Measurements from ENCODE around the gene PIGS. TPM values are rescaled to one million over a fixed set of nuclear protein-coding genes. Genes with fewer than 3 reads are reported as not detected.

PIGS gene
- total and polyA plus RNA-seq, 9 of the 15 experiments (the other 6 are each of a cell fraction or from before 2014, with no cell fraction given): 47.5 to 138 (median 57.6) TPM

DNA sequence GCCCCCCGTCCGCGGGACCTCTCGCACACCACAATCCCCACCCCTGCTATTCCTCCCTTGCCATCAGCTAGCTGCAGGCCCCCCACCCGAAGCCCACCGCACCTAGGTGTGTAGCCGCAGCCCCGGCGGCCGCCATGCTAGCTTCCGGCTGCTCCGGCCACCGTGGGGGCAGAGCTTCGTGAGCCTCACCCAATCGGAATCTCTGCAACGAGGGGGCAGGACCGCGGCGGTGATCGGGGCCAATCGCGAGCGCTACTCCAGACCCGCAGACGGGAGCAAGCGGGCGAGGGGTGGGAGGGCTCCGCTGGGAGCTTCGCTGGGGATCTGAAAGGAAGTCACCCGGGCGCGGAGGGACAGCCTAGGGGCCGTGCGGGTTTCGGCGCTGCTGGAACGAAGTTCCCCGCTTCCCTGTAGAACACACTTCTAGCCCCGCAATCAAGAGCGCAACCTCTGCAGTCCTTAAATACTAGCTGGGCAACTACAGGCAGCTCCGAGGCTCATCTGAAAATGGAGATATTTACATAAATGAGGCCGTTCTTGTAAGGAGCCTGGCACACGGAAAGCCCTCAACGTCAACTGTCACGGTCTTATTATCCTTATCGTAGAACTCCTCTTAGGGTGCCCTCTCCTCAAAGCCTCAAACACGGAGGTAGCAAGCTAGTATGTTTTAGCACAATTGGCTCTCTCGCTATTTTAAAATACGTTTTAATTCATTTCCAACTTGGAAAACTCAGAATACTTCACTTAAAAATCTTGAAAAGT lies at the start of gene PIGS (continued):
- TF ChIP-seq FOS (IDR thresholded peaks at IDR 0.05; ENCODE audit: extremely low read depth, insufficient read length) (peak; percentile 59), ZNF408 (CRISPR knock-in tag; IDR thresholded peaks at IDR 0.05; ENCODE audit: low read depth) (no peak), CREM (IDR thresholded peaks at IDR 0.05; ENCODE audit: low read depth) (peak; percentile 65), SPI1 (IDR thresholded peaks at IDR 0.05; ENCODE audit: borderline replicate concordance, low read depth, low read length) (peak; percentile 39; the same call in 1 of the 2 replicates), TBL1XR1 (IDR thresholded peaks at IDR 0.05; ENCODE audit: low read length in 2 of 2) (peak; percentile 17 to 33; a peak in 2 of 4 replicates), SP2 (IDR thresholded peaks at IDR 0.05; ENCODE audit: extremely low read depth, low read depth, low read length, poor library complexity, severe bottlenecking) (peak; percentile 57), SIN3A (IDR thresholded peaks at IDR 0.05; ENCODE audit: borderline replicate concordance in 2 of 2, control insufficient read depth in 1 of 2, low read depth in 2 of 2, low read length in 2 of 2) (peak in 1 of 2 experiments; percentile 77; a peak in 1 of 4 replicates), STAT5B (CRISPR knock-in tag; IDR thresholded peaks at IDR 0.05) (no peak), CTBP1 (IDR thresholded peaks at IDR 0.05; ENCODE audit: borderline replicate concordance) (peak; percentile 43; the same call in 1 of the 2 replicates), TAF7 (tag; IDR thresholded peaks at IDR 0.05) (peak; percentile 52), HDAC1 (IDR thresholded peaks at IDR 0.05) (0 out of 4 replicates have a peak, but pooled peaks of 1 of the 2 experiments have one; percentile 12), SMARCE1 (IDR thresholded peaks at IDR 0.05) (peak; percentile 38; the same call in 1 of the 2 replicates), RBFOX2 (IDR thresholded peaks at IDR 0.05; ENCODE audit: low read depth, low read length) (peak; percentile 92), NFRKB (IDR thresholded peaks at IDR 0.05; ENCODE audit: low read depth) (peak; percentile 63; the same call in 1 of the 2 replicates), PTBP1 (IDR thresholded peaks at IDR 0.05; ENCODE audit: low read depth, low read length) (no peak), RCOR1 (IDR thresholded peaks at IDR 0.05; ENCODE audit: borderline replicate concordance in 1 of 2, low read depth in 2 of 2, low read length in 2 of 2) (peak in 1 of 2 experiments; percentile 46; a peak in 1 of 4 replicates), L3MBTL2 (IDR thresholded peaks at IDR 0.05) (peak; percentile 40; the same call in 1 of the 2 replicates)
- TF ChIP-seq, protein P1, sequence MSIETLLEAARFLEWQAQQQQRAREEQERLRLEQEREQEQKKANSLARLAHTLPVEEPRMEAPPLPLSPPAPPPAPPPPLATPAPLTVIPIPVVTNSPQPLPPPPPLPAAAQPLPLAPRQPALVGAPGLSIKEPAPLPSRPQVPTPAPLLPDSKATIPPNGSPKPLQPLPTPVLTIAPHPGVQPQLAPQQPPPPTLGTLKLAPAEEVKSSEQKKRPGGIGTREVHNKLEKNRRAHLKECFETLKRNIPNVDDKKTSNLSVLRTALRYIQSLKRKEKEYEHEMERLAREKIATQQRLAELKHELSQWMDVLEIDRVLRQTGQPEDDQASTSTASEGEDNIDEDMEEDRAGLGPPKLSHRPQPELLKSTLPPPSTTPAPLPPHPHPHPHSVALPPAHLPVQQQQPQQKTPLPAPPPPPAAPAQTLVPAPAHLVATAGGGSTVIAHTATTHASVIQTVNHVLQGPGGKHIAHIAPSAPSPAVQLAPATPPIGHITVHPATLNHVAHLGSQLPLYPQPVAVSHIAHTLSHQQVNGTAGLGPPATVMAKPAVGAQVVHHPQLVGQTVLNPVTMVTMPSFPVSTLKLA (conservative IDR thresholded peaks at IDR 0.05): 0 out of 4 replicates have a peak, but pooled peaks of 1 of the 2 experiments have one; percentile 25
- TF ChIP-seq, protein P2, sequence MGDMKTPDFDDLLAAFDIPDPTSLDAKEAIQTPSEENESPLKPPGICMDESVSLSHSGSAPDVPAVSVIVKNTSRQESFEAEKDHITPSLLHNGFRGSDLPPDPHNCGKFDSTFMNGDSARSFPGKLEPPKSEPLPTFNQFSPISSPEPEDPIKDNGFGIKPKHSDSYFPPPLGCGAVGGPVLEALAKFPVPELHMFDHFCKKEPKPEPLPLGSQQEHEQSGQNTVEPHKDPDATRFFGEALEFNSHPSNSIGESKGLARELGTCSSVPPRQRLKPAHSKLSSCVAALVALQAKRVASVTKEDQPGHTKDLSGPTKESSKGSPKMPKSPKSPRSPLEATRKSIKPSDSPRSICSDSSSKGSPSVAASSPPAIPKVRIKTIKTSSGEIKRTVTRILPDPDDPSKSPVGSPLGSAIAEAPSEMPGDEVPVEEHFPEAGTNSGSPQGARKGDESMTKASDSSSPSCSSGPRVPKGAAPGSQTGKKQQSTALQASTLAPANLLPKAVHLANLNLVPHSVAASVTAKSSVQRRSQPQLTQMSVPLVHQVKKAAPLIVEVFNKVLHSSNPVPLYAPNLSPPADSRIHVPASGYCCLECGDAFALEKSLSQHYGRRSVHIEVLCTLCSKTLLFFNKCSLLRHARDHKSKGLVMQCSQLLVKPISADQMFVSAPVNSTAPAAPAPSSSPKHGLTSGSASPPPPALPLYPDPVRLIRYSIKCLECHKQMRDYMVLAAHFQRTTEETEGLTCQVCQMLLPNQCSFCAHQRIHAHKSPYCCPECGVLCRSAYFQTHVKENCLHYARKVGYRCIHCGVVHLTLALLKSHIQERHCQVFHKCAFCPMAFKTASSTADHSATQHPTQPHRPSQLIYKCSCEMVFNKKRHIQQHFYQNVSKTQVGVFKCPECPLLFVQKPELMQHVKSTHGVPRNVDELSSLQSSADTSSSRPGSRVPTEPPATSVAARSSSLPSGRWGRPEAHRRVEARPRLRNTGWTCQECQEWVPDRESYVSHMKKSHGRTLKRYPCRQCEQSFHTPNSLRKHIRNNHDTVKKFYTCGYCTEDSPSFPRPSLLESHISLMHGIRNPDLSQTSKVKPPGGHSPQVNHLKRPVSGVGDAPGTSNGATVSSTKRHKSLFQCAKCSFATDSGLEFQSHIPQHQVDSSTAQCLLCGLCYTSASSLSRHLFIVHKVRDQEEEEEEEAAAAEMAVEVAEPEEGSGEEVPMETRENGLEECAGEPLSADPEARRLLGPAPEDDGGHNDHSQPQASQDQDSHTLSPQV (IDR thresholded peaks at IDR 0.05): no peak
- TF ChIP-seq, protein P3, sequence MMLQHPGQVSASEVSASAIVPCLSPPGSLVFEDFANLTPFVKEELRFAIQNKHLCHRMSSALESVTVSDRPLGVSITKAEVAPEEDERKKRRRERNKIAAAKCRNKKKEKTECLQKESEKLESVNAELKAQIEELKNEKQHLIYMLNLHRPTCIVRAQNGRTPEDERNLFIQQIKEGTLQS (IDR thresholded peaks at IDR 0.05): no peak
- TF ChIP-seq, protein P3 (CRISPR knock-in tag; conservative IDR thresholded peaks at IDR 0.05): 0 out of 2 replicates have a peak, but pooled peaks have one; percentile 46
